NCI-H2227 (cell line): Measurements from ENCODE around the gene RAE1.

ENCODE experiments used
- DNase-seq: peaks from one replicate; lab custom pipeline; 2025; ENCODE audit not compliant: unreplicated experiment; lab: John Stamatoyannopoulos, UW

The RAE1 gene

GRCh38 chr20:57398901-57399535 is 48.0 kb downstream of the RAE1 start:
- DNase-seq: no peak

- DNase-seq: no peak
Measured at GRCh38 chr20:57399587-57400155, 48.6 kb downstream of the RAE1 start.

GRCh38 chr20:57400231-57400701 is 49.2 kb downstream of the RAE1 start:
- DNase-seq: no peak

- no peak for DNase-seq
Measured at GRCh38 chr20:57400821-57401564, 49.9 kb downstream of the RAE1 start.

GRCh38 chr20:57401565-57401918 is 50.5 kb downstream of the RAE1 start:
- DNase-seq: no peak

GRCh38 chr20:57402206-57403125 is 51.4 kb downstream of the RAE1 start:
- no peak for DNase-seq

- DNase-seq: no peak
Measured at GRCh38 chr20:57403216-57403615, 52.2 kb downstream of the RAE1 start.

GRCh38 chr20:57404006-57404405 is 53.0 kb downstream of the RAE1 start:
- no peak for DNase-seq

GRCh38 chr20:57404419-57405072 is 53.5 kb downstream of the RAE1 start:
- no peak for DNase-seq

GRCh38 chr20:57405236-57406016 is 54.4 kb downstream of the RAE1 start:
- no peak for DNase-seq

GRCh38 chr20:57407541-57407956 is 56.5 kb downstream of the RAE1 start:
- no peak for DNase-seq

GRCh38 chr20:57408131-57408530 is 57.1 kb downstream of the RAE1 start:
- DNase-seq: no peak

GRCh38 chr20:57408536-57409233 is 57.6 kb downstream of the RAE1 start:
- DNase-seq: no peak

GRCh38 chr20:57409316-57409671 is 58.2 kb downstream of the RAE1 start:
- DNase-seq: no peak

GRCh38 chr20:57409672-57410397 is 58.8 kb downstream of the RAE1 start:
- no peak for DNase-seq

GRCh38 chr20:57410398-57410920 is 59.4 kb downstream of the RAE1 start:
- no peak for DNase-seq

GRCh38 chr20:57410924-57411323 is 59.9 kb downstream of the RAE1 start:
- no peak for DNase-seq

GRCh38 chr20:57411406-57412283 is 60.6 kb downstream of the RAE1 start:
- DNase-seq: no peak
